SU-DHL-6 (cell line): ENCODE results near the gene ENOX2.

Experiments used
- CTCF ChIP-seq: fragments of 200-600 bp; sonication (generic); IDR thresholded peaks from one replicate; pipeline ENCODE4 v1.5.1; 2017; ENCODE audit warnings: antibody characterized with exemption, mild to moderate bottlenecking, low read length, moderate library complexity; ENCODE audit not compliant: insufficient read depth, poor library complexity, severe bottlenecking
- EZH2phosphoT487 ChIP-seq: fragments of 200-600 bp; sonication (generic), shearing (Covaris generic); conservative IDR thresholded peaks from 2 replicates; pipeline ENCODE4 v1.6.1; 2018; ENCODE audit warnings: mild to moderate bottlenecking, antibody characterized with exemption, low read length, moderate library complexity, mixed read lengths

- no peak for TF ChIP-seq CTCF
- TF ChIP-seq EZH2phosphoT487 = no peak
These were observed 220.0 kb downstream of the ENOX2 start for GRCh38 chrX:130682990-130683389.
